Measurements from ENCODE around the gene MICU1. TPM values are rescaled to one million over a fixed set of nuclear protein-coding genes. Genes with fewer than 3 reads are reported as not detected.

MICU1 gene
- total and polyA plus RNA-seq, 2 of the 13 experiments (the other 11 are each of a cell fraction or from before 2014, with no cell fraction given), result 32.5 to 56.1 TPM

DNA sequence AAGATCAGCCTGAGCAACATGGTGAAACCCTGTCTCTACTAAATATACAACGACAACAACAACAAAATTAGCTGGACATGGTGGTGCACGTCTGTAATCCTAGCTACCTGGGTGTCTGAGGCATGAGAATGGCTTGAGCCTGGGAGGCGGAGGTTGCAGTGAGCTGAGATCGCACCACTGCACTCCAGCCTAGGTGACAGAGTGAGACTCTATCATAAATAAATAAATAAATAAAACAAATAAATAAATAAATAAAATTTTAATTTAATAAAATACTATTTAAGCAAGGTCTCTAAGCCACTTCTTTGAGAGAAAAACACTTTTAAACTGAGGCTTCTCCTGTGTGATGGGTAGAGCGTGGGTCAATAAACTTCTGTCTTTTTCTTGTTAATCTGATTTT lies 38.3 kb downstream of the MICU1 start:
- no peaks in the 10 kb centered on the region for H3K9me3 ChIP-seq (ENCODE audit: low read length)
- H4K20me1 ChIP-seq (ENCODE audit: insufficient read depth, low read length), result no peaks in the 10 kb centered on the region
- no peak overlapping the region for H3K4me2 ChIP-seq (ENCODE audit: low read depth, low read length)
- H3K4me1 ChIP-seq (ENCODE audit: insufficient read depth, low read length), result no peaks in the 10 kb centered on the region
- peaks cover 18% of the 10 kb centered on the region for H3K79me2 ChIP-seq (ENCODE audit: insufficient read depth, low read length)
- DNase-seq (ENCODE audit: low spot score) (no peak), ATAC-seq (no peak), FAIRE-seq (no peak)
- CTCF ChIA-PET (ENCODE audit: low intra/inter-chr PET ratio, low total read pairs), result no interaction called here
- H2AFZ ChIP-seq (ENCODE audit: low read length), result no peak overlapping the region
- no peaks in the 10 kb centered on the region for H3K27me3 ChIP-seq (ENCODE audit: control insufficient read depth in 1 of 2, insufficient read depth in 2 of 2, low read length in 2 of 2)
- in situ Hi-C loops (cut with HindIII; ENCODE audit: extremely low pct_ligation_motif_present, low pct_unique_long_range_greater_than_20kb), result no loop called here
- H3K4me3 ChIP-seq (replicated peaks in 1 of 3; ENCODE audit: insufficient read depth in 1 of 3, low read depth in 2 of 3, low read length in 3 of 3), result no peak overlapping the region
- H3K36me3 ChIP-seq (replicated peaks in 1 of 2; ENCODE audit: control insufficient read depth in 1 of 2, insufficient read depth in 2 of 2, low read length in 2 of 2), result no peaks in the 10 kb centered on the region
- H3K27ac ChIP-seq (ENCODE audit: extremely low read length, insufficient read depth, low read length), result no peak overlapping the region
- no peak overlapping the region for H3K9ac ChIP-seq (ENCODE audit: insufficient read depth, low read depth, low read length)
- WGBS (ENCODE audit: low lambda C conversion rate), result 98% methylated on average over 5 of the region's 5 CpGs
- POLR2A ChIA-PET, result no interaction called here
- no TSS peak for BruUV-seq (replicated peaks)
- intact Hi-C loops (cut with micrococcal nuclease; ENCODE audit: unreplicated experiment), result no loop called here
- TF ChIP-seq, protein P1, sequence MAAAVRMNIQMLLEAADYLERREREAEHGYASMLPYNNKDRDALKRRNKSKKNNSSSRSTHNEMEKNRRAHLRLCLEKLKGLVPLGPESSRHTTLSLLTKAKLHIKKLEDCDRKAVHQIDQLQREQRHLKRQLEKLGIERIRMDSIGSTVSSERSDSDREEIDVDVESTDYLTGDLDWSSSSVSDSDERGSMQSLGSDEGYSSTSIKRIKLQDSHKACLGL (CRISPR knock-in tag; IDR thresholded peaks at IDR 0.05), result no peak
- TF ChIP-seq, protein P2, sequence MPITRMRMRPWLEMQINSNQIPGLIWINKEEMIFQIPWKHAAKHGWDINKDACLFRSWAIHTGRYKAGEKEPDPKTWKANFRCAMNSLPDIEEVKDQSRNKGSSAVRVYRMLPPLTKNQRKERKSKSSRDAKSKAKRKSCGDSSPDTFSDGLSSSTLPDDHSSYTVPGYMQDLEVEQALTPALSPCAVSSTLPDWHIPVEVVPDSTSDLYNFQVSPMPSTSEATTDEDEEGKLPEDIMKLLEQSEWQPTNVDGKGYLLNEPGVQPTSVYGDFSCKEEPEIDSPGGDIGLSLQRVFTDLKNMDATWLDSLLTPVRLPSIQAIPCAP (CRISPR knock-in tag; IDR thresholded peaks at IDR 0.05; ENCODE audit: low read depth), result no peak
- no peak for TF ChIP-seq NR3C1 (CRISPR knock-in tag; IDR thresholded peaks at IDR 0.05)
- no peak for TF ChIP-seq MAFK (conservative IDR thresholded peaks at IDR 0.05 in 1 of 2, IDR thresholded peaks at IDR 0.05 in 1 of 2; ENCODE audit: low read length in 2 of 2)
- TF ChIP-seq, protein P3, sequence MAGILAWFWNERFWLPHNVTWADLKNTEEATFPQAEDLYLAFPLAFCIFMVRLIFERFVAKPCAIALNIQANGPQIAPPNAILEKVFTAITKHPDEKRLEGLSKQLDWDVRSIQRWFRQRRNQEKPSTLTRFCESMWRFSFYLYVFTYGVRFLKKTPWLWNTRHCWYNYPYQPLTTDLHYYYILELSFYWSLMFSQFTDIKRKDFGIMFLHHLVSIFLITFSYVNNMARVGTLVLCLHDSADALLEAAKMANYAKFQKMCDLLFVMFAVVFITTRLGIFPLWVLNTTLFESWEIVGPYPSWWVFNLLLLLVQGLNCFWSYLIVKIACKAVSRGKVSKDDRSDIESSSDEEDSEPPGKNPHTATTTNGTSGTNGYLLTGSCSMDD (CRISPR knock-in tag; IDR thresholded peaks at IDR 0.05), result no peak
- TF ChIP-seq, protein P4, sequence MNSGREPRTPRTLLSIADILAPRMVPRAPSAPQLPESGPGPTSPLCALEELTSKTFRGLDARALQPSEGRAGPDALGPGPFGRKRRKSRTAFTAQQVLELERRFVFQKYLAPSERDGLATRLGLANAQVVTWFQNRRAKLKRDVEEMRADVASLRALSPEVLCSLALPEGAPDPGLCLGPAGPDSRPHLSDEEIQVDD (CRISPR knock-in tag; IDR thresholded peaks at IDR 0.05; ENCODE audit: borderline replicate concordance), result no peak
- no peak for TF ChIP-seq PHB2 (IDR thresholded peaks at IDR 0.05; ENCODE audit: partially characterized antibody)
- no peak for TF ChIP-seq BRD4 (CRISPR knock-in tag; IDR thresholded peaks at IDR 0.05)
- TF ChIP-seq, protein P5, sequence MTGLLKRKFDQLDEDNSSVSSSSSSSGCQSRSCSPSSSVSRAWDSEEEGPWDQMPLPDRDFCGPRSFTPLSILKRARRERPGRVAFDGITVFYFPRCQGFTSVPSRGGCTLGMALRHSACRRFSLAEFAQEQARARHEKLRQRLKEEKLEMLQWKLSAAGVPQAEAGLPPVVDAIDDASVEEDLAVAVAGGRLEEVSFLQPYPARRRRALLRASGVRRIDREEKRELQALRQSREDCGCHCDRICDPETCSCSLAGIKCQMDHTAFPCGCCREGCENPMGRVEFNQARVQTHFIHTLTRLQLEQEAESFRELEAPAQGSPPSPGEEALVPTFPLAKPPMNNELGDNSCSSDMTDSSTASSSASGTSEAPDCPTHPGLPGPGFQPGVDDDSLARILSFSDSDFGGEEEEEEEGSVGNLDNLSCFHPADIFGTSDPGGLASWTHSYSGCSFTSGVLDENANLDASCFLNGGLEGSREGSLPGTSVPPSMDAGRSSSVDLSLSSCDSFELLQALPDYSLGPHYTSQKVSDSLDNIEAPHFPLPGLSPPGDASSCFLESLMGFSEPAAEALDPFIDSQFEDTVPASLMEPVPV (CRISPR knock-in tag; IDR thresholded peaks at IDR 0.05), result no peak
- no peak for TF ChIP-seq ZNF292 (CRISPR knock-in tag; IDR thresholded peaks at IDR 0.05; ENCODE audit: borderline replicate concordance, low read depth)
- TF ChIP-seq, protein P6, sequence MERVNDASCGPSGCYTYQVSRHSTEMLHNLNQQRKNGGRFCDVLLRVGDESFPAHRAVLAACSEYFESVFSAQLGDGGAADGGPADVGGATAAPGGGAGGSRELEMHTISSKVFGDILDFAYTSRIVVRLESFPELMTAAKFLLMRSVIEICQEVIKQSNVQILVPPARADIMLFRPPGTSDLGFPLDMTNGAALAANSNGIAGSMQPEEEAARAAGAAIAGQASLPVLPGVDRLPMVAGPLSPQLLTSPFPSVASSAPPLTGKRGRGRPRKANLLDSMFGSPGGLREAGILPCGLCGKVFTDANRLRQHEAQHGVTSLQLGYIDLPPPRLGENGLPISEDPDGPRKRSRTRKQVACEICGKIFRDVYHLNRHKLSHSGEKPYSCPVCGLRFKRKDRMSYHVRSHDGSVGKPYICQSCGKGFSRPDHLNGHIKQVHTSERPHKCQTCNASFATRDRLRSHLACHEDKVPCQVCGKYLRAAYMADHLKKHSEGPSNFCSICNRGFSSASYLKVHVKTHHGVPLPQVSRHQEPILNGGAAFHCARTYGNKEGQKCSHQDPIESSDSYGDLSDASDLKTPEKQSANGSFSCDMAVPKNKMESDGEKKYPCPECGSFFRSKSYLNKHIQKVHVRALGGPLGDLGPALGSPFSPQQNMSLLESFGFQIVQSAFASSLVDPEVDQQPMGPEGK (CRISPR knock-in tag; IDR thresholded peaks at IDR 0.05), result no peak
- no peak for TF ChIP-seq NFE2L1 (CRISPR knock-in tag; IDR thresholded peaks at IDR 0.05; ENCODE audit: borderline replicate concordance)
- no peak for TF ChIP-seq EZH2 (conservative IDR thresholded peaks at IDR 0.05; ENCODE audit: low read depth, low read length)
- TF ChIP-seq, protein P7, sequence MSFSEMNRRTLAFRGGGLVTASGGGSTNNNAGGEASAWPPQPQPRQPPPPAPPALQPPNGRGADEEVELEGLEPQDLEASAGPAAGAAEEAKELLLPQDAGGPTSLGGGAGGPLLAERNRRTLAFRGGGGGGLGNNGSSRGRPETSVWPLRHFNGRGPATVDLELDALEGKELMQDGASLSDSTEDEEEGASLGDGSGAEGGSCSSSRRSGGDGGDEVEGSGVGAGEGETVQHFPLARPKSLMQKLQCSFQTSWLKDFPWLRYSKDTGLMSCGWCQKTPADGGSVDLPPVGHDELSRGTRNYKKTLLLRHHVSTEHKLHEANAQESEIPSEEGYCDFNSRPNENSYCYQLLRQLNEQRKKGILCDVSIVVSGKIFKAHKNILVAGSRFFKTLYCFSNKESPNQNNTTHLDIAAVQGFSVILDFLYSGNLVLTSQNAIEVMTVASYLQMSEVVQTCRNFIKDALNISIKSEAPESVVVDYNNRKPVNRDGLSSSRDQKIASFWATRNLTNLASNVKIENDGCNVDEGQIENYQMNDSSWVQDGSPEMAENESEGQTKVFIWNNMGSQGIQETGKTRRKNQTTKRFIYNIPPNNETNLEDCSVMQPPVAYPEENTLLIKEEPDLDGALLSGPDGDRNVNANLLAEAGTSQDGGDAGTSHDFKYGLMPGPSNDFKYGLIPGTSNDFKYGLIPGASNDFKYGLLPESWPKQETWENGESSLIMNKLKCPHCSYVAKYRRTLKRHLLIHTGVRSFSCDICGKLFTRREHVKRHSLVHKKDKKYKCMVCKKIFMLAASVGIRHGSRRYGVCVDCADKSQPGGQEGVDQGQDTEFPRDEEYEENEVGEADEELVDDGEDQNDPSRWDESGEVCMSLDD (CRISPR knock-in tag; IDR thresholded peaks at IDR 0.05; ENCODE audit: borderline replicate concordance), result no peak
- TF ChIP-seq FOXA3 (CRISPR knock-in tag; IDR thresholded peaks at IDR 0.05), result no peak
- TF ChIP-seq RFXAP (CRISPR knock-in tag; IDR thresholded peaks at IDR 0.05; ENCODE audit: borderline replicate concordance), result no peak

Data from HepG2 (cell line).